Psoas muscle (tissue), 8 donors: ENCODE results near the gene CACNA2D1. TPM values are rescaled to one million over a fixed set of nuclear protein-coding genes. Genes with fewer than 3 reads are reported as not detected.

Experiments used
- ATAC-seq, 4 donors: fragments of 200-7000 bp; cut with Tn5 transposase; one replicate each; pipeline ENCODE4 v1.9.1; 2020; ENCODE audit warnings: moderate library complexity in 3 of 4, mild to moderate bottlenecking in 2 of 4
- DNase-seq, 2 donors: peaks; one replicate each; pipeline ENCODE4 v3.0.0-alpha.2; 2020
- H3K27ac ChIP-seq: fragments of 200-600 bp; one replicate; pipeline ENCODE4 v1.8.0; 2022
- H3K27me3 ChIP-seq, 3 donors: fragments of 200-600 bp in 1 of 3; one replicate each; pipeline versions ENCODE4 v1.6.1 to v1.8.0; 2013 to 2022; ENCODE audit warnings: low read length in 2 of 3, mild to moderate bottlenecking in 2 of 3, moderate library complexity in 1 of 3; ENCODE audit not compliant: insufficient read depth in 3 of 3
- H3K36me3 ChIP-seq, 2 donors: fragments of 200-600 bp in 1 of 2; one replicate each; pipeline versions ENCODE4 v1.6.1 to v1.8.0; 2013 to 2022; ENCODE audit warnings: low read depth in 1 of 2, mild to moderate bottlenecking in 1 of 2, moderate library complexity in 1 of 2; ENCODE audit not compliant: insufficient read depth in 1 of 2
- H3K4me1 ChIP-seq: fragments of 200-600 bp; one replicate; pipeline ENCODE4 v1.8.0; 2022
- H3K4me3 ChIP-seq: fragments of 200-600 bp; one replicate; pipeline ENCODE4 v1.8.0; 2022; ENCODE audit warnings: mild to moderate bottlenecking
- H3K9me3 ChIP-seq: fragments of 200-600 bp; one replicate; pipeline ENCODE4 v1.8.0; 2022
- WGBS, 3 donors: extraction: QIAGEN DNeasy Blood & Tissue Kit; methylation state at CpG; one replicate each; pipeline versions ENCODE4 v1.1.6 to v1.1.7; 2013; 5-methylcytosine and 5-hydroxymethylcytosine counted together
- intact Hi-C, 2 donors: fragments of 100-400 bp; cut with DNase I; formaldehyde crosslinking; loops; one replicate each; pipeline versions ENCODE4 v1.11.0 to v1.14.2; 2022
- polyA plus RNA-seq, 3 donors: library from polyadenylated mRNA; stranded (reverse); fragments of 200-250 nt; gene quantifications; one replicate each; pipeline ENCODE4 v1.2.3, GENCODE V29; 2013
- total RNA-seq, 4 donors: library from RNA; stranded (reverse); fragmentation: NEBNext Ultra II Directional in 2 of 4; extraction: Animal tissue kit (Norgen Biotek cat#: 25700) in 2 of 4; gene quantifications; one replicate each; pipeline versions ENCODE4 v1.2.1 to v1.2.4, GENCODE V29; 2021 to 2023
- TF ChIP-seq, protein P1 (sequence below): fragments of 200-600 bp; IDR thresholded peaks from one replicate; pipeline ENCODE4 v1.8.0; 2022; ENCODE audit warnings: antibody characterized with exemption
- donor health status: healthy with polysubstance abuse.
- donor health status: DM: no; HTN: no; CAD: no; lungs with moderate emphysema.
- donor health status: Bipolar disorder and iron deficiency.
- donor health status: healthy.
- donor health status: DM: yes; HTN: yes; CAD: no.
- donor health status: DM: no; HTN: no; CAD: no.
- donor health status: DM: no; HTN: no; CAD: no.
- donor health status: DM: yes; HTN: yes; CAD: no.

The CACNA2D1 gene
- total and polyA plus RNA-seq, 7 donors = 10.2 to 167 (median 97.5) TPM

DNA sequence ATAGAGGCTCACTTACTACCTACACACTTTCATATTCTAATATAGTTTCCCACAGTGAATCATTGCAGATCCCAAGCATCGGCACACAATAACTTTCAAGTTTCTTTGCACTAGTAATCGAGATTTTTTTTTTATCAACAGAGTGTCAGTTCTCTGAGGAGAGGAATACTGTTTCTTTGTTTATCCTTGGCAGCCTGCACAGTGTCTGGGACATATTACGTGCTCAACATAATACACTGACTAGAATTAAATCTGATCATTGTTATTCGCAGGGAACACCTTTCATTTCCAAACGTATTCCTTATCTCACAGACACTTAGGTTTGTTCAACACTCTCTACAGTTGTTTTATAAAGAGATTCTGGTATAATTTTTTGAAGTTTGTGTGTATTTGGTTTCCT is 95.3 kb downstream of the CACNA2D1 start:
- peaks cover 0 to 16% of the 10 kb centered on the region in 2 donors for H3K36me3 ChIP-seq
- DNase-seq (no peak), ATAC-seq (peak in 3 of 4 donors; percentile 33 to 77 (median 58))
- 30 to 47% (median 39%) methylated on average over 5 of the region's 5 CpGs for WGBS, 3 donors
- H3K4me3 ChIP-seq = no peak overlapping the region
- no peaks in the 10 kb centered on the region for H3K27me3 ChIP-seq
- intact Hi-C loops = no loop called here
- no peaks in the 10 kb centered on the region for H3K9me3 ChIP-seq
- peaks cover 10% of the 10 kb centered on the region for H3K4me1 ChIP-seq
- TF ChIP-seq, protein P1, sequence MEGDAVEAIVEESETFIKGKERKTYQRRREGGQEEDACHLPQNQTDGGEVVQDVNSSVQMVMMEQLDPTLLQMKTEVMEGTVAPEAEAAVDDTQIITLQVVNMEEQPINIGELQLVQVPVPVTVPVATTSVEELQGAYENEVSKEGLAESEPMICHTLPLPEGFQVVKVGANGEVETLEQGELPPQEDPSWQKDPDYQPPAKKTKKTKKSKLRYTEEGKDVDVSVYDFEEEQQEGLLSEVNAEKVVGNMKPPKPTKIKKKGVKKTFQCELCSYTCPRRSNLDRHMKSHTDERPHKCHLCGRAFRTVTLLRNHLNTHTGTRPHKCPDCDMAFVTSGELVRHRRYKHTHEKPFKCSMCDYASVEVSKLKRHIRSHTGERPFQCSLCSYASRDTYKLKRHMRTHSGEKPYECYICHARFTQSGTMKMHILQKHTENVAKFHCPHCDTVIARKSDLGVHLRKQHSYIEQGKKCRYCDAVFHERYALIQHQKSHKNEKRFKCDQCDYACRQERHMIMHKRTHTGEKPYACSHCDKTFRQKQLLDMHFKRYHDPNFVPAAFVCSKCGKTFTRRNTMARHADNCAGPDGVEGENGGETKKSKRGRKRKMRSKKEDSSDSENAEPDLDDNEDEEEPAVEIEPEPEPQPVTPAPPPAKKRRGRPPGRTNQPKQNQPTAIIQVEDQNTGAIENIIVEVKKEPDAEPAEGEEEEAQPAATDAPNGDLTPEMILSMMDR = no peak
- H3K27ac ChIP-seq = peak overlapping the region; percentile 2

DNA sequence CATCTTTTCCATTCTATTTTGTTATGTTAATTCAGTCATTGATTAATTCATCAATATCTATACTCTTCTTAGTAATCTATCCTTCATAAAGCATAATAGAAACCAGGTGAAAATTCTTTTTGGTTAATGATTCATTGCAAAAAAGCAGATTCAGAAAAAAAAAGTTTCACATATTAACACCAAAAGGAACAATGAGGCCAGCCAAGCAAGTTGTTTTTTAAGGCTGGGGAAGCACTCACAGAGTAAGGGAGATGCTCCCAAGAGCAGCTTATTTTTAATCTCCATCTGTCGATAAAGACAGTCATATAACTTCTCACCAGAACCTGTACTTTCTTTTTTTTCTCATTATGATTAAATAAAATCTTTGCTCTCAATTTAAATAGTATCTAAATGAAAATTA is 95.8 kb downstream of the CACNA2D1 start:
- intact Hi-C loops = no loop called here
- ATAC-seq = peak in 1 of 4 donors; percentile 46

DNA sequence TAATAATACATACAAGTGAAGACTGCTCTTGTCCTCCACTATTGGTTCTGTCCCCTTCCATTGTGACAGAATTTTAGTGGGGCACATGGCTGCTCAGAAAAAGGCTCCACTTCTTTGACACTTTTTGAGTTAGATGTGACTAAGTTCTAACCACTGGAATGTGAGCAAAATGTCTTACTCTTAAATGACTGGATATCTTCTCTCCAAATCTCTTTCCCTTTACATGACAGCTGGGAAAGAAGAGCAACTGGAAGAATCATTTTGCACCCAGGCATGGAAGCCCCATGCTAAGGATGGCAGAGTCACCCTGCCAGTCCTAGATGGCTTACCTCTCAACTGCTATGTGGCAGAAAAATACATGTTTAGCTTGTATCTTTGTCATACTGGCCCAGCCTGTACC is 97.7 kb downstream of the CACNA2D1 start:
- Histone ChIP-seq H3K27me3 (no peaks in the 10 kb centered on the region), H3K36me3 (peaks cover 0 to 16% of the 10 kb centered on the region in 2 donors), H3K27ac (no peak overlapping the region), H3K4me1 (peaks cover 10% of the 10 kb centered on the region), H3K4me3 (no peak overlapping the region), H3K9me3 (no peaks in the 10 kb centered on the region)
- intact Hi-C loops = no loop called here
- DNase-seq = no peak
- TF ChIP-seq, protein P1 = no peak
- ATAC-seq = no peak

More for the DNA sequence above, 95.8 kb downstream of the CACNA2D1 start:
- 16 to 47% (median 38%) methylated on average over 1 of the region's 1 CpG for WGBS, 3 donors
- peaks cover 0 to 16% of the 10 kb centered on the region in 2 donors for H3K36me3 ChIP-seq
- peaks cover 10% of the 10 kb centered on the region for H3K4me1 ChIP-seq
- TF ChIP-seq, protein P1 = no peak
- no peaks in the 10 kb centered on the region for H3K9me3 ChIP-seq
- H3K27me3 ChIP-seq = no peaks in the 10 kb centered on the region
- H3K4me3 ChIP-seq = no peak overlapping the region
- H3K27ac ChIP-seq = peak overlapping the region; percentile 2
- DNase-seq = no peak

DNA sequence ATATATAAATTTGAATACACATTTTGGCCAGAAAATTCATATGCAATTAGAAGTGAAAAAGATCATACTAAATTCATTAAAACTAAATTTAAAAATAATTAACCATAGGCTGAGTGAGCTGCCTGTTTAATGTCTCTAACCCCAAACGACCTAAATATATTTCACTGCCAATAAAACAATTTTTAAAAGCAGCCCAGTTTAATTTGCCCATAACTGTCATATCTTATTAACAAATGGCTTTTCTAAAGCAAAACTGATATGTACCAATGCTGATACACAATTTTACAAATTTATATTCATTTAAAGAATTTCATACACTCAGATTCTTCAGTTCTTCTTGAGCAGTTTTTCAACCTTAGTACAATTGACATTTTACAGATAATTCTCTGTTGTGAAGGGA is 99.9 kb downstream of the CACNA2D1 start:
- intact Hi-C loops = no loop called here
- Histone ChIP-seq H3K27me3 (no peaks in the 10 kb centered on the region), H3K4me3 (no peak overlapping the region), H3K27ac (no peak overlapping the region), H3K4me1 (peaks cover 8% of the 10 kb centered on the region), H3K36me3 (peaks cover 0 to 10% of the 10 kb centered on the region in 2 donors), H3K9me3 (no peaks in the 10 kb centered on the region)
- DNase-seq (no peak), ATAC-seq (no peak)
- 54 to 60% (median 59%) methylated on average over 1 of the region's 1 CpG for WGBS, 3 donors
- TF ChIP-seq, protein P1 = no peak

DNA sequence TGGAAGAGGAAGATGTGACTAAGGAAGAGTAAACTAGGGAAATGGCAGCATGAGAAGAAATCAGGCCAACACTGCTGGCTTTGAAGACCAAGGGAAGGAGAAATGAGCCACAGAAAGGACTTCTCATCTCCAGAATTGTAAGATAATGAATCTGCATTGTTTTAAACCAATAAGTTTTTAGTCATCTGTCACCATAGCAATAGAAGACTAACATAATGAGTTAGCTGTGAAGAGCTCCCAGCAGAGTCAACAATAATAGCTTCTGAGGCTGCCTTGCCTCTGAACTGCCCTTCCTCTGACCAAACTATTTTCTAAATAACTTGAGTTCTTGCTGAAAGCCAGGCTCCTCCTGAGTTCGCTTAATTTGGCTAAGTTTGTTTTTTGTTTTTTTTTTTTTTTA is 103.6 kb downstream of the CACNA2D1 start:
- Histone ChIP-seq H3K4me1 (peaks cover 31% of the 10 kb centered on the region), H3K27ac (no peak overlapping the region), H3K9me3 (no peaks in the 10 kb centered on the region), H3K4me3 (no peak overlapping the region), H3K27me3 (no peaks in the 10 kb centered on the region), H3K36me3 (peaks cover 0 to 7% of the 10 kb centered on the region in 2 donors)
- WGBS, 3 donors = 89 to 96% (median 93%) methylated on average over 1 of the region's 1 CpG
- TF ChIP-seq, protein P1 = no peak
- intact Hi-C loops = no loop called here
- ATAC-seq = no peak
- DNase-seq = no peak
